Thoracic aorta (tissue), 2 donors: ENCODE results near the gene KCNMB4. TPM values are rescaled to one million over a fixed set of nuclear protein-coding genes. Genes with fewer than 3 reads are reported as not detected.

ENCODE experiments used
- ATAC-seq: fragments of 150-250 bp; one replicate; pipeline ENCODE4 v1.8.0; 2017; ENCODE audit warnings: low read depth; ENCODE audit not compliant: insufficient number of reproducible peaks, low FRiP score
- DNase-seq: peaks from one replicate; pipeline ENCODE4 v3.0.0-alpha.2; 2020; ENCODE audit warnings: low spot score
- H3K27ac ChIP-seq, 2 donors: fragments of 200-600 bp; sonication (generic); 1 replicate in 1 of 2; 2 replicates in 1 of 2; pipeline ENCODE4 v1.5.1; 2016; ENCODE audit warnings: mild to moderate bottlenecking in 2 of 2, moderate library complexity in 2 of 2
- H3K27me3 ChIP-seq: fragments of 200-600 bp; sonication (generic); replicated peaks from 2 replicates; pipeline ENCODE4 v1.6.0; 2016; ENCODE audit warnings: mild to moderate bottlenecking; ENCODE audit not compliant: insufficient read depth
- H3K36me3 ChIP-seq: fragments of 200-600 bp; sonication (generic); one replicate; pipeline ENCODE4 v1.5.1; 2016
- H3K4me1 ChIP-seq, 2 donors: fragments of 200-600 bp; sonication (generic); 1 replicate in 1 of 2; 2 replicates in 1 of 2; pipeline versions ENCODE4 v1.5.1 to v1.6.0; 2016; ENCODE audit warnings: low read depth in 2 of 2, mild to moderate bottlenecking in 1 of 2; ENCODE audit not compliant: control insufficient read depth in 1 of 2
- H3K4me3 ChIP-seq: fragments of 200-600 bp; sonication (generic); 2 replicates; pipeline ENCODE4 v1.5.1; 2016; ENCODE audit warnings: mild to moderate bottlenecking
- H3K9me3 ChIP-seq: fragments of 200-600 bp; sonication (generic); 2 replicates; pipeline ENCODE4 v1.5.1; 2016
- total RNA-seq, 2 donors: library from RNA; depleted of rRNA; stranded (reverse); fragments of >200 nt; gene quantifications; one replicate each; pipeline versions ENCODE4 v1.1.0 to v1.2.3, GENCODE V29; 2016
- TF ChIP-seq, protein P1 (sequence below): fragments of 200-600 bp; sonication (generic); IDR thresholded peaks from one replicate; pipeline ENCODE4 v1.5.1; 2019; ENCODE audit warnings: antibody characterized with exemption

The KCNMB4 gene
- total RNA-seq, 2 donors from 2014 or later = 1.6 to 1.9 TPM

DNA sequence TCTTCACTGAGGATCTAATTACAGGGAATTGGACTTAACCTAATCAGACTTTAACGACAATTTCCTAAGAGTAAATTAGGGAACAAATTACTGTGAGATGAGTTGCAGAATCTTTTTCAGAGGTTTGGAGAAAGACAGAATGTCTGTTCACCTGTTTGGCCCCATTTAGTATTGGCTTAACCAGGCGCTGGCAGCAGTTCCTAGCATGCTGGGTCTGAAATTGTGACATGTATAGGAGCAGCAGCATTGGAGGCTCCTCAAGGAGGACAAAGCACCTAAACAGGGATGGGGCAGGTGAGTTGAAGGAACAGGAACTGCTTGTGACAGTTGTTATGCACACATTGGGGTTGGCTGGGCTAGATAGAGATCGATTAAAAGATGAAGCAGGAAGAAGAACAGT is 51.0 kb downstream of the KCNMB4 start:
- Histone ChIP-seq H3K27ac (no peak overlapping the region), H3K9me3 (no peaks in the 10 kb centered on the region), H3K4me1 (no peaks in the 10 kb centered on the region), H3K27me3 (no peaks in the 10 kb centered on the region), H3K4me3 (no peak overlapping the region), H3K36me3 (no peaks in the 10 kb centered on the region)
- no peak for DNase-seq
- ATAC-seq = no peak
- TF ChIP-seq, protein P1, sequence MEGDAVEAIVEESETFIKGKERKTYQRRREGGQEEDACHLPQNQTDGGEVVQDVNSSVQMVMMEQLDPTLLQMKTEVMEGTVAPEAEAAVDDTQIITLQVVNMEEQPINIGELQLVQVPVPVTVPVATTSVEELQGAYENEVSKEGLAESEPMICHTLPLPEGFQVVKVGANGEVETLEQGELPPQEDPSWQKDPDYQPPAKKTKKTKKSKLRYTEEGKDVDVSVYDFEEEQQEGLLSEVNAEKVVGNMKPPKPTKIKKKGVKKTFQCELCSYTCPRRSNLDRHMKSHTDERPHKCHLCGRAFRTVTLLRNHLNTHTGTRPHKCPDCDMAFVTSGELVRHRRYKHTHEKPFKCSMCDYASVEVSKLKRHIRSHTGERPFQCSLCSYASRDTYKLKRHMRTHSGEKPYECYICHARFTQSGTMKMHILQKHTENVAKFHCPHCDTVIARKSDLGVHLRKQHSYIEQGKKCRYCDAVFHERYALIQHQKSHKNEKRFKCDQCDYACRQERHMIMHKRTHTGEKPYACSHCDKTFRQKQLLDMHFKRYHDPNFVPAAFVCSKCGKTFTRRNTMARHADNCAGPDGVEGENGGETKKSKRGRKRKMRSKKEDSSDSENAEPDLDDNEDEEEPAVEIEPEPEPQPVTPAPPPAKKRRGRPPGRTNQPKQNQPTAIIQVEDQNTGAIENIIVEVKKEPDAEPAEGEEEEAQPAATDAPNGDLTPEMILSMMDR = no peak

DNA sequence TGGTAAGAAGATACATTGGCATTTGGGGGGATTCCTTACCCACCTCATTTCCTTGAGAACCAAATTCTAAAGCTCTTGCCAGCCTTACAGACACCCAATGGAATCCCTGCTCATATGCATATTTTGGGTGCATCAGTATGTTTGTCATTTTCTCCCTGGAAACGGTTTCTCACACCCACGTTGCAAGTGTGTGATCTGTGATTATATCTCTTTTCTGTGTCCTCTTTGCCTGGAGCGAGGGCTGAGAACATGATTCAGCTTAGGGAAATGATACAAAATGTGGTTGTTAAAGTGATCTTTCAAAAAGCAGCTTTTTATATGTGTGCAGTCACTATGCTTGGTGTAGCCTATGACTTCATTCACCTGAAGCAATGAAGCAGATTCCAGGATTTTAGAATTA is 52.0 kb downstream of the KCNMB4 start:
- H3K4me3 ChIP-seq = no peak overlapping the region
- no peaks in the 10 kb centered on the region for H3K27me3 ChIP-seq
- TF ChIP-seq, protein P1 = no peak
- H3K9me3 ChIP-seq = no peaks in the 10 kb centered on the region
- no peaks in the 10 kb centered on the region for H3K4me1 ChIP-seq
- DNase-seq (no peak), ATAC-seq (no peak)
- H3K27ac ChIP-seq = no peak overlapping the region
- H3K36me3 ChIP-seq = no peaks in the 10 kb centered on the region

DNA sequence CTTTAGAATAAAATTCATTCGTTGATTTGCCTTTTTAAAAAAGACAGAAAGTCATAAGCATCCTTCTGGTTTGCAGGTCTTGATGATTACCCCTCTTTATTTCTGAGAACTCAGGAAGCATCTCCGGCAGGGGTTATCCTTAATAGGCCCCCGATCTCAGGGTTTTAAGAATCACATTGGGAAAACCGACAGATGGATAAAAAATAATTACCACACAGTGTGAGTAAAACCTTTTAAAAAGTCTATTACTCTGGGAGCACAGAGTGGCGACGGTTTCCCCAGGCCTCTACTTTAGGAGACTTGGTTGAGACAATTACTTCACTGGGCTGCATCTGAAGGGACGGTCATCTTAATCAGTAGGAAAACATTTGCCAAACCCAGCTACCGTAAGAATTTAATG is 56.5 kb downstream of the KCNMB4 start:
- no peak for ATAC-seq
- H3K27me3 ChIP-seq = no peaks in the 10 kb centered on the region
- no peaks in the 10 kb centered on the region for H3K9me3 ChIP-seq
- no peak for DNase-seq
- no peak overlapping the region for H3K27ac ChIP-seq
- TF ChIP-seq, protein P1 = no peak
- H3K4me1 ChIP-seq = no peaks in the 10 kb centered on the region
- H3K36me3 ChIP-seq = no peaks in the 10 kb centered on the region
- H3K4me3 ChIP-seq = no peak overlapping the region

DNA sequence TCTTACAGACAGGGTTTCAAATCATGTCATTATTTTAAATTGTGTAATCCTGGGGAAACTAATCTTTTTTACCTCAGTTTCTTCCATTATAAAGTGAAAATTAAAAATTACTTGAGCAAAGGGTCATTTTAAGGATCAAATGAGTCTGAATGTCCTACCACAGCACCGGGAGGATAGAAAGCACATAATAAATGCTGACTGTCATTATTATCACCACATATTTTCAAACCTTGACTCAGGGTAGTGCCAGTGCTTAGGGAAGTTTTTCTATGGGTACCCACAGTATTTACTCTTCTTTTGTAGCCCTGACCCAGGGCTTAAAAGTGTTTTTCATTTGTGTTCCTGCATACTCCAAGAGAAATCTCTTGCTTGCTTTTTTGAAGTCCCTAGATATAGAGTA is 60.5 kb downstream of the KCNMB4 start:
- H3K4me1 ChIP-seq = no peaks in the 10 kb centered on the region
- ATAC-seq = no peak
- H3K27me3 ChIP-seq = no peaks in the 10 kb centered on the region
- no peak overlapping the region for H3K4me3 ChIP-seq
- no peaks in the 10 kb centered on the region for H3K9me3 ChIP-seq
- no peaks in the 10 kb centered on the region for H3K36me3 ChIP-seq
- H3K27ac ChIP-seq = no peak overlapping the region
- DNase-seq = no peak
- TF ChIP-seq, protein P1 = no peak

DNA sequence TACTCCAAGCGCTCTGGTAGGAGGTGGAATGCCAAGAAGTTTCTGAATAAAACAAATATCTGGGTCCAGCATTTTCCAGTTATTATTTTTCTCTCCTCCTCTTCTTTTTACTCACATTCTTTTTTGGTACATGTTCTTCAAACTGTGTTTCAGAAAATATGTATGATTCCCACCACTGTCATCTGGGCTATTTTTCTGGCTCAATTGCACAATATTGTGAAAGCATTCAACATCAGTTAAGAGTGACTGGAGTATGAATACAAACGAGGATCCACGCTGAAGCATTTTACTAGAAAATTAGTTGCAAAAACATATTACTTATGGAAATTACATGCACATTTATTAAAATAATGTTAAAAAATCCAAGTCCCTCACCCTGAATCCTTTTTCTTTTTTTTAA is 61.5 kb downstream of the KCNMB4 start:
- TF ChIP-seq, protein P1 = no peak
- Histone ChIP-seq H3K9me3 (no peaks in the 10 kb centered on the region), H3K4me3 (no peak overlapping the region), H3K36me3 (no peaks in the 10 kb centered on the region), H3K27me3 (no peaks in the 10 kb centered on the region), H3K27ac (no peak overlapping the region), H3K4me1 (no peaks in the 10 kb centered on the region)
- no peak for ATAC-seq
- no peak for DNase-seq
